Activated CD8-positive, alpha-beta memory T cell treated with anti-CD3 and anti-CD28 coated beads for 1 hour (primary cell): ENCODE measurements around the gene CCDC137.

Source experiments
- DNase-seq, 2 donors: peaks; one replicate each; pipeline ENCODE4 v3.0.0-alpha.2; 2020; ENCODE audit warnings: low read depth in 1 of 2; ENCODE audit errors: extremely low read depth in 1 of 2

Gene CCDC137

DNA sequence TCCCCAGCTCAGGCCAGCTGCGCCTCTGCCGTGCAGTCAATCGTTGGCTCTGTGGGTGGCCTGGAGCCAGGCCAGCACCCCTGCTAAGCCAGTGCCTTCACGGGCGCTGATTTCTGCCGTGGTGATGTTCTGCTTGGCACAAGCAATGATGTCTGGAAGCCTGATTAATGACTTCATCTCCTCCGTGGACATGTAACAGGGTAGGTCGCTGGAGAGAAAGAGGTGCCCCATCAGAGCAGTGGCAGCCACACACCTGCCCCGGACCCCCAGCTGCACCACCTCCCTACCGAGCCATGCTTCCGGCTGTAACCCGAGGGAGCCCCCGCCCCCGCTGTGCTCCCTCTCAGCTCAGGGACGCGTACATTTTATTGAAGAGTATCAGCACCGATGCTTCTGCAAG is 15.1 kb downstream of the CCDC137 start:
- no peak for DNase-seq

DNA sequence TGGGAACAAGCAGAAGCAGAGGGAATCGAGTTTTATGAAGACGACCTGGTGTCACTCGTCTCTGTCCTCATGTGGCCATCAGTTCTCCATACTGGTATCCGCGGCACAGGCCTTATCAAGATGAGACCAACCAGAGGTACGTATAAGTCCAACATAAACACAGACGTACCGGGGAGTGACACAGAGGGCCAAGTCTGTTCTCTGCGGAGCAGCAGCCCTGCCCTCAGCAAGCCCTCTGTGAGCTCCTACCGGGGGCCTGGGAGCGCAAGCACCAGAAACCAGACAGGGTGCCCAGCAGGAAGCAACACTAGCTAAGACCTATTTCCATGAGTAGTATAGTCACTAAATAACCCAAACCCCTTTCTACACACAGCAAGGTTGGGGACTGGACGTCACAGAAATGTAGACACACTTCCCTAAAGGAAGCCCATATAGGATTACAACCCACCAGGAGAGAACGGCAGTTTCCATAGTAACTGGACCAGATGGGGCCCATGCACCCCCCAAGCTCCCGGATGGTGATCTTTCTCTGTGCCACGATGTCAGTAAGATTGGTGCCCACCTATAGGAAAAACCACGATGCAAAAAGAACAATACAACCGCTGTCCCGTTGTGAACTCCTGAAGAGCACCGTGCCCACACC is 16.1 kb downstream of the CCDC137 start:
- no peak for DNase-seq

DNA sequence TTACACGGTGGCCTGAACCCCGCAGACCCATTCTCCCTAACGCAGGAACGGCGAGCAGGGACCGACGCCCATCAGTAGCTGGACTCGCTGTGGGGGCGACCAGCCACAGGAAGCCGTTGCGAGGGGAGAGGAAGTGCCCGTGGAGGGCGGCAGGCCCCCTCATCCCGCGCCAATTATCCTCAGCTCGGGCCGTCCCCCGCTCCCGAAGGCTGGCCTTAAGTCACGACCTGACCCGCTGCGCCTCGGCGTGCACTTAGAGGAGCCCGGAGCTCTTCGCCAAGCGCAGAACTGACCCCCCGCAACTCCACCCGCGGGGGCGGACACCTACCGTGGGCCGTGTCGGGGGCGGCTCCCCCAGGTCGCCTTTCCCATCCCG is 16.7 kb downstream of the CCDC137 start:
- DNase-seq = no peak

DNA sequence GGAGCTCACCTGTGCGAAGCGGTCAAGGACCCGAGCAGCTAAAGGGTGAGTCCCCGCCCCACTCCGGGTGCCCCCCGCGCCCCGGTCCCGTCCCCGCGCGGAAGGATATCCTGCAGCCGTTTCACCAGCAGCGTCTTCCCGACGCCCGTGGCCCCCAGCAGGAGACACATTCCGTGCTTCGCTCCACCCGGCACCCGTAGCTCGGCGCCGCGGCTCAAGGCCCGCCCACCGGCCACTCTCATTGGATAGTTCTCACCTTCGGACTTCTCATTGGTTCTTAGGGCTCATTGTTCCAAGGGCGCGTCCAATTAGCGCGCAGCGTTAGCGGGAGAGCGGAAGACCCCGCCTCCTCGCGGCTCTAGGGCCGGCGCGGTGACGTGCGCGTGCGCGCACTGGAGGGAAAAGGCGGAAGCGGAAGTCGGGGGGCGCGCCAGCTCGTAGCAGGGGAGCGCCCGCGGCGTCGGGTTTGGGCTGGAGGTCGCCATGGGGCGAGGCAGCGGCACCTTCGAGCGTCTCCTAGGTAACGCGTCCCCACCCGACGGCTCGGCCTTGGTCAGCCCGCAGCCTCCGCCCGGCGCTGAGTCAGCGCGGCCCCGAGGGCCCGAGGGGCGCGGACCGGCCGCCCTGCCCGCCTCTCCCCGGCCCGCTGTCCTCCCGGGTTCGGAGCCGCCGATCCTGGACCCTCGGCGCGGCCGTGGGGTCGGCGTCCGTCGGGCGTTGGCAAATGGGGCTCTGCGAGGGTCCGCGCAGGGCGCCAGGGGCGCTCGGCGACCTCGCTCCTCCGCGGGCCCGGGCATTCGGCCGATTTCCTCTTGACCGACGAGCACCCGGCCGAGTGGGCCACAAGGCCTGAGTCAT is 17.3 kb downstream of the CCDC137 start, which contains the start of the genes ARL16 and HGS:
ARL16 (minus strand) TSS at position 214 of the 858 bp plus-strand sequence; CDS start at position 170, 44 bp downstream.
HGS (plus strand) TSS at position 428 of the 858 bp plus-strand sequence; CDS start at position 484, 56 bp downstream.
- DNase-seq = peak; percentile 93 to 96

DNA sequence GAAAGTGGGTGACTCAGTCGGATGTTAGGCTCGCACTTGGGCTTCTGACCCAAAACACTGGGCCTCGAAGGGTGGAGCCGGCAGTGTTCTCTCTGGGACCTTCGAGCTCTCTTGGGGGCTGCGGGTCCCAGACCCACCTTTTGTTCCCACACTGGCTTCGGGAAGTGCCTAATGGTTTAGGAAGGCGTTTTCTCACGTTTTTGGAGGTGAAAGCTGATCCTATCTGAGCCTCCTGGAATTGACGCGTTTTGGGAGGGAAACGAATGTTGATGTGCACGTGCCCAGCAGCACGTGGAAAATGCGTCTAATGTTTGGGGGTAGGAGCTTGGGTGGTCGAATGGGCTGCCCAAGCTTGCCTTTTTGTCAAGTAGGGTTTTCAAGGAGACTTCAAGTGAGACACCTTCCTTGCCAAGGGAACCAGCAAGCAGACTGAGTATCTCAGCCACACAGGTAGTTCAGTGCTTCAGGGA is 17.9 kb downstream of the CCDC137 start:
- no peak for DNase-seq

DNA sequence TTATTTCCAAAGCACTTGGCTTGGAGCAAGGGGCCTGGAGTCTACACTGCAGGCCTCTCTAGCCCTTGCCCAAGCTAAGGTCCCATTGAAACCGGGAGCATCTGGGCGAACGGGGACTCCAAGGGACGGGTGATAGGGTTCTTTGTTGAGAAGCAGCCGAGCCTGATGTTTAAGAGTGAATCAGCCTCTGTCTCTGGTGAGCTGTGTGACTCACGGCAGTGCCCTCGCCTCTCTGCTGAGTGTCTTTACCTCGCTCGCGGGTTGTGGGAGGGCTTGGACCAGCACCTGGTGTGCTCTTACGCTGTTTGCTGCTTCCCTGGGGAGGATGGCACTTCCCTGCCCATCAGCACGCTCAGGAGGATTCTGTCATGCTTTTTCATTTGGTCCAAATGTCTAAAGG is 18.6 kb downstream of the CCDC137 start:
- DNase-seq = no peak

DNA sequence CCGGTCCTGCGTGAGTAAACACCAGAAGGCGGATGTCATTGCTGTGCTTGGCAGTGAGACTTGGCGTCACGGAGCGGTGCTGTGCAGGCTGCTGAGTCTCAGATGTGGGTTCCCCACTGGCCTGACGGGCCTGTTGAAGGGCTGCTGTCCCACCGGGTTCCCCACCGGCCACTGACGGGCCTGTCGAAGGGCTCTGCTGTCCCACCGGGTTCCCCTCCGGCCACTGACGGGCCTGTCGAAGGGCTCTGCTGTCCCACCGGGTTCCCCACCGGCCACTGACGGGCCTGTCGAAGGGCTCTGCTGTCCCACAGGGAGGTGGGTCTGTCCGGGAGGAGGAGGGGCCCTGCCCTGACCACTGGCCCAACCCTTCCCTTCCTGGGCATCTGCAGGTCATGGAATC is 20.1 kb downstream of the CCDC137 start:
- no peak for DNase-seq

DNA sequence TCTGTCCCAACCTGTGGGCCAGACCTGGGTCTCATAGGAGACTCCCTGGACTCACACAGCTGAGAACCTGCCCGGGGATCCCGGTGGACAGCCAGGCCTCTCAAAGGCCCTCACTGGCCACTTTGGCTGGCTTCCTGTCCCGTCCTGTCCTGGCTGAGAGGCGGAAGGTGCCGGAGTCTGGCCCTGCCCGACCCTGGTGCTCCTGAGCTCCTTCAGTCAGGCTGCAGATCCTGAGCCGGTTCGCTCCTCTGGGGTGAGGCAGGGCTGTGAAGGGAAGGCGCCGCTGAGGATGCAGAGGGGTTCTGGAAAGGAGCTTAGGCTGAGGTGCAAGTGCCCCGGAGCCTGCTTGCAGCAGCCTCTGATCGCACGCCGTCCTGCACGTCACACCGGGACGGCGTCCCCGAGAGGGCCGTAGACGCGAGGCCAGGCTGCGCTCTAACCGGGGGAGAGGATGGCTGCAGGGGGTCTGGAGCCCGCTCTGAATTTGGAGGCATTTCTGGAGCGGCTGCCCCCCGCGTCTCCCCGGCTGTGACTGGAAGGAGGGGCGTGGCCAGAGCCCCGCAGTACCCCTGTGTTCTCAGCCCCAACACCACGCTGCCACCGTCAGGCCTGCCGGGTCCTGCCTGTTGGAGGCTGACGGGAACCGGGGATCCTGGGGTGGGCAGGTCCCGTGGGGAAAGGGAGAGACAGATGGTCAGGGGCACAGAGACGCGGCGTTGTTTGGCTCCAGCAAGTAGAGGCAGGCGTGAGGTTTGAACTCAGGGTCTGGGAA is 21.4 kb downstream of the CCDC137 start:
- DNase-seq = no peak

DNA sequence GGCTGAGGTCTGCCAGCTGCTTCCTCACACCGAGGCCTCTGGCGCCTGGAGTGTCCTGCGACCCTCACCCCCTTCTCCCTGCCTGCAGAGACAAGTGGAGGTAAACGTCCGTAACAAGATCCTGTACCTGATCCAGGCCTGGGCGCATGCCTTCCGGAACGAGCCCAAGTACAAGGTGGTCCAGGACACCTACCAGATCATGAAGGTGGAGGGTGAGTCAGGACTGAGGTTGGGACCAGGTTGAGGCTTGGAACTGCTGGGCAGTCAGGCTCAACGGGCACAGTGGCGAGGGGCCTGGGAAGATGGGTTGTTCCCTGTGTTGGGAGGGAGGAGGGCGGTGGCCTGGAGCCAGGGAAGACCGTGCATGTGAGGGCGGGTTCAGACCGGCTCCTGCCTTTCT is 22.1 kb downstream of the CCDC137 start:
- DNase-seq = no peak

DNA sequence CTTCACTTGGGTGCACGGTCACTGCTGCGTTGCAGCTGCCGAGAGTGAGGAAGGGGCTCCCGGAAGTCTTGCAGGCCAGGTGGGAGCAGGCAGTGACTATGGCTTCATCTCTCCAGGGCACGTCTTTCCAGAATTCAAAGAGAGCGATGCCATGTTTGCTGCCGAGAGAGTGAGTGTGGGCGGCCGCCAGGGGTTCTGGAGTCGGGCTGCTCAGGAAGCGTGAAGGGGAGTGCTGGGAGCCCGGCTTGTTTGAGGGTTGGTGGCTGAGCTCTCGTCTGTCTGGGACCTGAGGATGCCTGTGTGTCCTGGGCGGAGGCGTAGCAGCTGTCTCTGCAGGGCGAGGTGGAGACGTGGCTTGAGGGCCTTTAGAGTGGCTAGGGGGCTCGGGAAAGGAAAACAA is 23.5 kb downstream of the CCDC137 start:
- DNase-seq = no peak

DNA sequence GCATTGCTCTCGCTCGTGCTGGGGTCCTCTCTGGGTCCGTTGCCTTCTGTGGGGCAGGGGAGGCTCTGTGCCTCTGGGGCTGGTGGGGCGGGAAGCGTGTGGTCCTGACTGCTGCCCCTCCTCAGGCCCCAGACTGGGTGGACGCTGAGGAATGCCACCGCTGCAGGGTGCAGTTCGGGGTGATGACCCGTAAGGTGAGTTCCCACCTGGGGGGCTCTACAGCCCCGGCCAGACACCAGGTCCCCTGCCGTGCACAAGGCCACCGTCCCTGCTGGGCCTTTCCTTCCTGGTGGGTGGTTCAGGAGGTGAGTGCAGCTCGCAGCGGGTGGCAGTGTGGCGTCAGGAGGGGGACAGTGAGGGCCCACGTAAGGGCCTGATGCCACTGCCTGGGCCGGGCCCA is 24.0 kb downstream of the CCDC137 start:
- DNase-seq = no peak

DNA sequence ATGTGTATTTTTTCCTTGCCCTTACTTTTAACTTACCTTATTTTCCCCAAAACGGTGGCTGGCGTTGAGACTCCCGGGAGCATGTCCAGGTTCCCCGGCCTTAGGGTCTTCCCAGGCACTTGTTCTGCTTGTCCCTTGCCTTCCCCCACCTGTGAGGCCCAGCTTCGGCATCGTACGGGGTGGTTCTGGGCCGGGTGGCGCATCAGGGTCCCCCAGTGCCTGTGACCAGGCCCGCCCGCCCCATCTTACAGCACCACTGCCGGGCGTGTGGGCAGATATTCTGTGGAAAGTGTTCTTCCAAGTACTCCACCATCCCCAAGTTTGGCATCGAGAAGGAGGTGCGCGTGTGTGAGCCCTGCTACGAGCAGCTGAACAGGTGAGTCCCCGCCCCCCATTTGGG is 24.7 kb downstream of the CCDC137 start:
- DNase-seq = no peak

DNA sequence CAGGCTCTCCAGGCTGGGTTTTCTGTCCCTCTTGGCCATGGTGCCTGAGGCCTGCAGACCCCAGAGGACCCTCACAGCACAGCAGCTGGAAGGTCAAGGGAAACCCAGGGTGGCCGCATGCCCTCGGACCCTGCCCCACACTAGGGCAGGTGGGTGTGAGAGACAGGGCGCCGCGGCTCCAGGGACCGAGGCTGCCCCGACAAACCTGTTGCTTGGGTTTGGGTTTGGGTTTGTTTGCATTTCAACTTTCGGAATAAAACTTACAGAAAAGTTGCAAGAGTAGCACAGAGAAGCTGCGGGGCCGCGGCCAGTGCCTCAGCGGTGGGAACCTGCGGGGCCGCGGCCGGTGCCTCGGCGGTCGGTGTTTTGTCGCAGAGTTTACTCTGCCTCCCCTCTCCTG is 25.1 kb downstream of the CCDC137 start:
- DNase-seq = no peak

DNA sequence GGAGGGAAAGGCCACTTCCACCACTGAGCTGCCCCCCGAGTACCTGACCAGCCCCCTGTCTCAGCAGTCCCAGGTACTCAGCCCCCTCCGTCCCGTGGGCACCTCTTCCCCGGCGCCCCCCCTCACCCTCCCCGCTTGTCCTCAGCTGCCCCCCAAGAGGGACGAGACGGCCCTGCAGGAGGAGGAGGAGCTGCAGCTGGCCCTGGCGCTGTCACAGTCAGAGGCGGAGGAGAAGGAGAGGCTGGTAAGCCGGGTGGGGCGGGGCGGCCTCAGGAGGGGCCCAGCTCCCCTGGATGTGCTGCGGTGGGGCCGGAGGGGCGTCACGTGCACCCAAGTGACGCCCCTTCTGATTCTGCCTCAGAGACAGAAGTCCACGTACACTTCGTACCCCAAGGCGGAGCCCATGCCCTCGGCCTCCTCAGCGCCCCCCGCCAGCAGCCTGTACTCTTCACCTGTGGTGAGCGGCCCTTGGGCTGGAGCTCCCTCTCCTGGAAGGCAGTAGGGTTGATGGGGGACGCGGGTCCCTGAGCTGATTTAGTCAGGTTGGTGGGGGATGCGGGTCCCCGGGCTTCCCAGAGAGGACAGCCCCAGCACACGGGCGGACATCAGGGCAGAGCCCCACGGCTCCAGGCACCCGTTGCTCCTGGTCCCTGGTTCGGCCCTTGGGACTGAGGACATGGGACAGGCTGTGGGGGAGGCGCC is 27.1 kb downstream of the CCDC137 start:
- DNase-seq = no peak

DNA sequence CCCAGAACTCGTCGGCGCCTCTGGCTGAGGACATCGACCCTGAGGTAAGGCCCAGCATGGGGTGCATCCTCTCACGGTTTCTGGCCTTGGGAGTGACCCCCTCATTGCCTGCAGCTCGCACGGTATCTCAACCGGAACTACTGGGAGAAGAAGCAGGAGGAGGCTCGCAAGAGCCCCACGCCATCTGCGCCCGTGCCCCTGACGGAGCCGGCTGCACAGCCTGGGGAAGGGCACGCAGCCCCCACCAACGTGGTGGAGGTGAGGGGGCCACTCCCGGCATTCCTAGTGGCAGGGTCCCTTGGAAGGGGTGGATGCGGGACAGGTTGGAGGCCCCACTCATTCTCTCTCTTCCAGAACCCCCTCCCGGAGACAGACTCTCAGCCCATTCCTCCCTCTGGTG is 28.3 kb downstream of the CCDC137 start:
- no peak for DNase-seq

DNA sequence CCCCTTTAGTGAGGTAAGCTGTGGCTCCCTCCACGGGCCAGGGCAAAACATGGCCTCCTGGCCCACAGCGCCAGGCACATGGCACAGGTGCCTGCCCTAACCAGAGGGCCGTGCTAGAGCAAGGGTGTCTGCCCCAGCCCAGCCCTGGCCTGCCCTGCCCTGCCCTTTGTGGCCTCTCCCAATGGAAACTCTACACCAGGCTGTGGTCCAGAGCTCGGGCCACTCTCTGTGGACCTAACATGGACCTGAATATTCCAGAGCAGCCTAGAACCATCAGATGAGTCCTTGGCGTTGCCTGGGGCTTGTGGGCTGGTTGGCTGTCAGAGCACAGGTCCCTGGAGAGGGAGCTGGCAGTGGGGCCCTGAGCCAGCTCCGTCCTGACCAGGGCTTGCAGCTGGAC is 28.7 kb downstream of the CCDC137 start:
- DNase-seq = no peak

DNA sequence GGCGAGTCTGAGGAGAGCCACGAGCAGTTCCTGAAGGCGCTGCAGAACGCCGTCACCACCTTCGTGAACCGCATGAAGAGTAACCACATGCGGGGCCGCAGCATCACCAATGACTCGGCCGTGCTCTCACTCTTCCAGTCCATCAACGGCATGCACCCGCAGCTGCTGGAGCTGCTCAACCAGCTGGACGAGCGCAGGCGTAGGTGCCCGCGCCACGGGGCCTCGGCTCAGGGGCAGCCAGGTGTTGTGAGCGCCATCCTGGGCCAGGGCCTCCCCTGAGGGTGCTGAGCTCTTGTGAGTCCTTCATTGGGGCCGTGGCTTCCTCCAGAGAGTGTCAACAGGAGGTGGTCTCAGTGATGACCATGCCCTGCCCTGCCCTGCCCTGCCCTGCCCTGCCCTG is 29.3 kb downstream of the CCDC137 start:
- DNase-seq = no peak

DNA sequence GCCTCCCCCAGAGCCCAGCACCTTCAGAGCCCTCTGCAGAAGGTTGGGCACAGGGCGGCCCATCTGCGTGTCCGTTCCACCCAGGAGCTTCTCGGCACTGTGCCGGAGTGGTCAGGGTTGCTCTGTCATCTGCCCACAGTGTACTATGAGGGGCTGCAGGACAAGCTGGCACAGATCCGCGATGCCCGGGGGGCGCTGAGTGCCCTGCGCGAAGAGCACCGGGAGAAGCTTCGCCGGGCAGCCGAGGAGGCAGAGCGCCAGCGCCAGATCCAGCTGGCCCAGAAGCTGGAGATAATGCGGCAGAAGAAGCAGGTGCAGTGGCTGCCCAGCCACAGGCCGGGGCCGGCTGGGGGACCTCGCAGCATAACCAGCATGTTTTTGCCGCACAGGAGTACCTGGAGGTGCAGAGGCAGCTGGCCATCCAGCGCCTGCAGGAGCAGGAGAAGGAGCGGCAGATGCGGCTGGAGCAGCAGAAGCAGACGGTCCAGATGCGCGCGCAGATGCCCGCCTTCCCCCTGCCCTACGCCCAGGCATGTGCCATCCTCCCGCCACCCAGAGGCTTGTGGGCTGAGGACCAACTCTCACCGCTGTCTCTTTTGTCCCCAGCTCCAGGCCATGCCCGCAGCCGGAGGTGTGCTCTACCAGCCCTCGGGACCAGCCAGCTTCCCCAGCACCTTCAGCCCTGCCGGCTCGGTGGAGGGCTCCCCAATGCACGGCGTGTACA is 29.8 kb downstream of the CCDC137 start:
- DNase-seq = no peak

DNA sequence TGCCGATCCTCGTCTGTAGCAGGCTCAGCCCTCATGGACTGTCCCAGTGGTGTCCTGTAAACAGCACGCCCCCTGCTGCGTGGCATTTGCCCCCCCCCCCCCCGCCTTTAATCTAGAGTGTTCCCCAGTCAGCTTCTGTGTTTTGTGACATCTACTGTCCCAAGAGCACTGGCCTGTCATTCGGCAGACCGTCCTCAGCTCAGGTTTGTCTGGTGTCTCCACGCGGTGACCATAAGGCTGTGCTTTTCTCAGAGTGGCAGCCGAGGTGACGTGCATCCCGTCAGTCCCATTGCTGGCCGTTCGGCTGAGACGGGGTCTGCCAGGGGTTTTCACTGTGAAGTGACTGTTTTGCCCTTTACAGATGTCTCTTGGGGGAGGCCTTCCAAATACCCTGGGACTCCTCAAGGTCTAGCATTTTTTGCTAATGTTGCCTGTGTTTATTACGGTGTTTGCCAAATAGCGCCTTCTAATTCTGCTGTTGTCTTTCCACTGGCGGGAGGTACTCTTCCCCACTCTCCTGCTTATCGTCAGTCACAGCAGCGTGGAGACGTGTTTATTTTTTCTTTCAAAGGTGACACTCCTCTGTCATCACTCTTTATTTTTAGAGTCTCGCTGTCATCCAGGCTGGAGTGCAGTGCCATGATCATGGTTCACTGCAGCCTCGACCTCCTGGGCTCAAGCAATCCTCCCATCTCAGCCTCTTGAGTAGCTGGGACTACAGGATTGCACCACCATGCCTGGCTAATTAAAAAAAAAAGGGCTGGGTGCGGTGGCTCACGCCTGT is 30.9 kb downstream of the CCDC137 start:
- no peak for DNase-seq
